Glutamatergic neuron (in vitro differentiated cells): ENCODE measurements around the gene TMEM38B. TPM values are rescaled to one million over a fixed set of nuclear protein-coding genes. Genes with fewer than 3 reads are reported as not detected.

ENCODE experiments used
- DNase-seq: peaks from one replicate; pipeline ENCODE4 v3.0.0; 2022
- H3K27ac Mint-ChIP-seq: one replicate; pipeline ENCODE4 v1.8.0; 2020; ENCODE audit warnings: mild to moderate bottlenecking, mixed read lengths, inconsistent platforms; ENCODE audit not compliant: unreplicated experiment
- H3K27me3 Mint-ChIP-seq: one replicate; pipeline ENCODE4 v1.8.0; 2020; ENCODE audit warnings: mild to moderate bottlenecking, moderate library complexity, mixed read lengths, inconsistent platforms; ENCODE audit not compliant: unreplicated experiment
- H3K36me3 Mint-ChIP-seq: one replicate; pipeline ENCODE4 v1.8.0; 2020; ENCODE audit warnings: mild to moderate bottlenecking, mixed read lengths, inconsistent platforms; ENCODE audit not compliant: unreplicated experiment
- H3K4me1 Mint-ChIP-seq: one replicate; pipeline ENCODE4 v1.8.0; 2020; ENCODE audit warnings: mild to moderate bottlenecking, low read depth, mixed read lengths, inconsistent platforms; ENCODE audit not compliant: unreplicated experiment
- H3K4me3 Mint-ChIP-seq: one replicate; pipeline ENCODE4 v1.8.0; 2020; ENCODE audit warnings: mild to moderate bottlenecking, mixed read lengths, inconsistent platforms; ENCODE audit not compliant: unreplicated experiment
- H3K9me3 Mint-ChIP-seq: one replicate; pipeline ENCODE4 v1.8.0; 2020; ENCODE audit warnings: mild to moderate bottlenecking, moderate library complexity, mixed read lengths, inconsistent platforms; ENCODE audit not compliant: unreplicated experiment
- CTCF ChIP-seq: fragments of 200-600 bp; sonication (generic); IDR thresholded peaks from one replicate; pipeline ENCODE4 v1.5.0; 2021; ENCODE audit not compliant: partially characterized antibody, unreplicated experiment
- total RNA-seq: library from RNA; stranded (reverse); fragmentation: NEBNext Ultra II Directional; extraction: Animal tissue kit (Norgen Biotek cat#: 25700); gene quantifications from one replicate; pipeline ENCODE4 v1.2.1, GENCODE V29; 2021; ENCODE audit not compliant: unreplicated experiment

The TMEM38B gene
- total RNA-seq, 1 donor from 2014 or later, result 3.0 TPM

GRCh38 chr9:105706156-105706555 is 11.8 kb downstream of the TMEM38B start:
- TF ChIP-seq CTCF, result no peak
- Mint-ChIP-seq H3K27ac (no peak overlapping the region), H3K27me3 (no peaks in the 10 kb centered on the region), H3K4me3 (no peak overlapping the region), H3K9me3 (no peaks in the 10 kb centered on the region), H3K36me3 (no peaks in the 10 kb centered on the region), H3K4me1 (no peaks in the 10 kb centered on the region)
- no peak for DNase-seq

- Mint-ChIP-seq H3K4me3 (no peak overlapping the region), H3K27ac (no peak overlapping the region), H3K4me1 (no peaks in the 10 kb centered on the region), H3K9me3 (no peaks in the 10 kb centered on the region), H3K27me3 (no peaks in the 10 kb centered on the region), H3K36me3 (no peaks in the 10 kb centered on the region)
- DNase-seq, result no peak
- TF ChIP-seq CTCF, result no peak
Measured at GRCh38 chr9:105708405-105708804, 14.1 kb downstream of the TMEM38B start.

GRCh38 chr9:105710638-105711037 is 16.3 kb downstream of the TMEM38B start:
- TF ChIP-seq CTCF, result no peak
- Mint-ChIP-seq H3K27ac (no peak overlapping the region), H3K36me3 (no peaks in the 10 kb centered on the region)

GRCh38 chr9:105711867-105712266 is 17.5 kb downstream of the TMEM38B start:
- Mint-ChIP-seq H3K27me3 (no peaks in the 10 kb centered on the region), H3K9me3 (no peaks in the 10 kb centered on the region), H3K27ac (no peak overlapping the region), H3K4me1 (no peaks in the 10 kb centered on the region), H3K4me3 (no peak overlapping the region), H3K36me3 (no peaks in the 10 kb centered on the region)
- DNase-seq, result no peak
- no peak for TF ChIP-seq CTCF

More at GRCh38 chr9:105710638-105711037, 16.3 kb downstream of the TMEM38B start:
- no peak for DNase-seq
- Mint-ChIP-seq H3K27me3 (no peaks in the 10 kb centered on the region), H3K4me3 (no peak overlapping the region), H3K4me1 (no peaks in the 10 kb centered on the region), H3K9me3 (no peaks in the 10 kb centered on the region)

GRCh38 chr9:105712297-105712696 is 18.0 kb downstream of the TMEM38B start:
- no peaks in the 10 kb centered on the region for H3K9me3 Mint-ChIP-seq
- no peak overlapping the region for H3K4me3 Mint-ChIP-seq
- no peak for DNase-seq
- no peaks in the 10 kb centered on the region for H3K36me3 Mint-ChIP-seq
- H3K27me3 Mint-ChIP-seq, result no peaks in the 10 kb centered on the region
- no peaks in the 10 kb centered on the region for H3K4me1 Mint-ChIP-seq
- no peak overlapping the region for H3K27ac Mint-ChIP-seq
- no peak for TF ChIP-seq CTCF
